GM23248 (cell line): ENCODE results near the gene YPEL2. TPM values are rescaled to one million over a fixed set of nuclear protein-coding genes. Genes with fewer than 3 reads are reported as not detected.
A peak's percentile ranks its signal among the peaks of the same experiment; 100 is the strongest.

ENCODE experiments used
- DNase-seq: peaks from one replicate; pipeline ENCODE4 v3.0.0-alpha.2; 2015
- H2AFZ ChIP-seq: fragments of 200-600 bp; sonication (generic); 2 replicates; pipeline ENCODE4 v1.6.1; 2016; ENCODE audit warnings: antibody characterized with exemption
- H3F3A ChIP-seq: fragments of 200-600 bp; sonication (generic); 2 replicates; pipeline ENCODE4 v1.6.1; 2016; ENCODE audit warnings: mild to moderate bottlenecking, antibody characterized with exemption, mixed run types; ENCODE audit not compliant: insufficient read depth
- H3K27ac ChIP-seq: fragments of 200-600 bp; sonication (generic); 2 replicates; pipeline ENCODE4 v1.5.1; 2016; ENCODE audit warnings: mild to moderate bottlenecking
- H3K27me3 ChIP-seq: fragments of 200-600 bp; sonication (generic); replicated peaks from 2 replicates; pipeline ENCODE4 v1.6.1; 2016; ENCODE audit warnings: mild to moderate bottlenecking; ENCODE audit not compliant: insufficient read depth
- H3K36me3 ChIP-seq: fragments of 200-600 bp; sonication (generic); 2 replicates; pipeline ENCODE4 v1.6.1; 2016; ENCODE audit warnings: low read depth, mild to moderate bottlenecking
- H3K4me1 ChIP-seq: fragments of 200-600 bp; sonication (generic); 2 replicates; pipeline ENCODE4 v1.6.1; 2016; ENCODE audit warnings: mild to moderate bottlenecking; ENCODE audit not compliant: insufficient read depth
- H3K4me2 ChIP-seq: fragments of 200-600 bp; sonication (generic); one replicate; pipeline ENCODE4 v1.6.1; 2016; ENCODE audit warnings: mild to moderate bottlenecking; ENCODE audit not compliant: unreplicated experiment
- H3K4me3 ChIP-seq: fragments of 200-600 bp; sonication (generic); 2 replicates; pipeline ENCODE4 v1.5.1; 2016; ENCODE audit warnings: mild to moderate bottlenecking
- H3K79me2 ChIP-seq: fragments of 200-600 bp; sonication (generic); 2 replicates; pipeline ENCODE4 v1.6.1; 2016; ENCODE audit warnings: mild to moderate bottlenecking; ENCODE audit not compliant: insufficient read depth
- H3K9ac ChIP-seq: fragments of 200-600 bp; sonication (generic); 2 replicates; pipeline ENCODE4 v1.6.1; 2016; ENCODE audit warnings: mild to moderate bottlenecking
- H3K9me2 ChIP-seq: fragments of 200-600 bp; sonication (generic); 2 replicates; pipeline ENCODE4 v1.6.1; 2016; ENCODE audit warnings: mixed run types, mild to moderate bottlenecking, moderate library complexity; ENCODE audit not compliant: insufficient read depth
- H3K9me3 ChIP-seq: fragments of 200-600 bp; sonication (generic); one replicate; pipeline ENCODE4 v1.6.1; 2017; ENCODE audit warnings: low read depth
- H4K20me1 ChIP-seq: fragments of 200-600 bp; sonication (generic); 2 replicates; pipeline ENCODE4 v1.6.0; 2016; ENCODE audit not compliant: insufficient read depth
- EZH2 ChIP-seq: fragments of 200-600 bp; sonication (generic); IDR thresholded peaks from 2 replicates; pipeline ENCODE4 v1.6.1; 2018; ENCODE audit warnings: antibody characterized with exemption, mild to moderate bottlenecking; ENCODE audit not compliant: insufficient read depth, poor library complexity, severe bottlenecking
- EZH2phosphoT487 ChIP-seq: fragments of 200-600 bp; sonication (generic); IDR thresholded peaks from 2 replicates; pipeline ENCODE4 v1.6.1; 2018; ENCODE audit warnings: antibody characterized with exemption, moderate library complexity, mild to moderate bottlenecking, low read depth; ENCODE audit not compliant: insufficient read depth
- WGBS, 2 experiments: methylation state at CpG; one replicate each; pipeline ENCODE4 v1.1.6; 2015 to 2017; ENCODE audit warnings: low lambda C conversion rate in 2 of 2, low coverage in 1 of 2; ENCODE audit errors: missing lambda C conversion rate in 2 of 2; 5-methylcytosine and 5-hydroxymethylcytosine counted together
- in situ Hi-C: fragments of 300-500 bp; cut with MboI; formaldehyde crosslinking; loops from 2 replicates; pipeline ENCODE4 v1.15.0; 2020
- polyA plus RNA-seq: library from polyadenylated mRNA; unstranded; fragments of >200 nt; fragmentation: Nextera tagmentation; extraction: Ambion mirVana; gene quantifications from 2 replicates; pipeline ENCODE4 v1.2.1, GENCODE V29; 2016
- total RNA-seq: library from RNA; depleted of rRNA; stranded (reverse); fragments of >200 nt; shearing (Covaris generic); gene quantifications from 2 replicates; pipeline ENCODE4 v1.2.3, GENCODE V29; 2014

Gene YPEL2
- total and polyA plus RNA-seq, 2 experiments from 2014 or later, result 5.8 to 9.6 TPM

DNA sequence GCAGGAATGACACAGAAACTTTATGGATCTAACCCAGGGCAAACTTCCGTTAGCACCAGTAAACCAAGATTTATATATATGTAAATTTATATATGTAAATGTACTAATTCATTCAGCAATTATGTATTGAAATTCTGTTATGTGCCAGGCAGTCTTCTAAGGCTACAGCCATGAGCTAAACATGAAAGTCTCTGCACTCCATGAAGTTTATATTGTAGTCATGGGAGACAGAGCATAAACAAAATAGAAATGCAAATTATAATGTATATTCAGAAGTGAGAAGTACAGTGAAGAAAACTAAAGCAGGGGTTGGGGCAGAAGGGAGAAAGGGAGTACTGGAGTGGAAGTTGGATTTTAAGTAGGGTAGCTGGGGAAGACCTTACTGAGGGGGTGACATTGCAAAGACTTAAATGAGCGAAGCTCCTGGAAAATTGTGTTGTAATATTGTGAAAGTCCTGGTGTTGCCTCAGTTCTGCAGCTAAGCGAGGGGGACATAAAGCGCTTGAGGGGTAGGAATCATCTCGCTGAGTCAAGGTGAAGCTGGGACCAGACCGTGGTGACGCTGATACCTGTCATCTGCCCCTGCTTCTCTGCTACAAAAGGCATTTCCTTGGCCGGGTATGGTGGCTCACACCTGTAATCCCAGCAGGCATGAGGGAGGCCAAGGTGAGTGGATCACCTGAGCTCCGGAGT lies 64.8 kb downstream of the YPEL2 start:
- Histone ChIP-seq H3K9me2 (no peaks in the 10 kb centered on the region), H3K27ac (no peak overlapping the region), H3K9ac (no peak overlapping the region), H4K20me1 (no peaks in the 10 kb centered on the region), H3K4me2 (no peak overlapping the region), H2AFZ (no peak overlapping the region), H3K4me3 (no peak overlapping the region), H3K27me3 (no peaks in the 10 kb centered on the region), H3F3A (no peaks in the 10 kb centered on the region; the same call in 1 of the 2 replicates), H3K36me3 (no peaks in the 10 kb centered on the region), H3K4me1 (peaks cover 13% of the 10 kb centered on the region), H3K9me3 (no peaks in the 10 kb centered on the region), H3K79me2 (no peaks in the 10 kb centered on the region)
- in situ Hi-C loops, result no loop called here
- TF ChIP-seq EZH2, result no peak
- TF ChIP-seq EZH2phosphoT487, result no peak
- WGBS, 2 experiments, result 88 to 90% methylated on average over 9 of the region's 9 CpGs
- no peak for DNase-seq

DNA sequence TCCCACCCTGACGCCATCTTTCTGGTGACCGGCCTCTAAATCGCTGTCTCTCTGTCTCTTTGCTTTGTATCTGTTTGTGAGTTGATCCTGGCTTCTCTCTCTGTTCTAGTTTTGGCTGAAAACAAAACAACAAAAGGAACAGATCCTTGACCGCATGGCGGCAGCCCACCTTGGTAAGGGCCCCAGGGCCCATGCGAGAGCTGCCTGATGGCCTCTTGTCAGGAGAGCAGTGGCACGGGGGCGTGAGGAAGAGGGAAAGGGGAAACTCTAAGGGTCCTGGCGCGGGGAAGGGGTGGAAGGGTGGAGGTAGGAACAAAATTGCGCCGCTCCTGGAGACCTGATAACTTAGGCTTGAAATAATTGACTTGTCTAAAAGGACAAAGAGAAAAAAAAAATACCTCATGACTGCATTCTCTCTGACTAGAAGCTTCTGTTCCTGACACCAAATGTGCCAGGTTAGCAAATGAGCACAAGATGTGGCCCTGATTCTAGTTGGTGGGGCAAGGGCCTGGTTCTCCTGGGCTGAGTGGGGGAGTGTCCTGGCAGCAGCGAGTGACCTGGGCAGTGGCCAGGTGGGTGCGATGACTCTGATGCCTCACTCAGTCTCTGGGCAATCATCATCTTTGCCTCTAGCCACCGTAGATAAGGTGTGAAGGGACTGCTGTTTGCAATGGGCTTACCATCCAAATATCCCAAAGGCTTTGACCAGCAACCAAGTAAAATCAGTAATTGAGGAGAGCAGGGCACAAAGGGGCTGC lies 66.0 kb downstream of the YPEL2 start:
- no peaks in the 10 kb centered on the region for H3K9me2 ChIP-seq
- H2AFZ ChIP-seq, result no peak overlapping the region
- no peaks in the 10 kb centered on the region for H4K20me1 ChIP-seq
- H3K27ac ChIP-seq, result no peak overlapping the region
- H3F3A ChIP-seq, result no peaks in the 10 kb centered on the region; the same call in 1 of the 2 replicates
- no peaks in the 10 kb centered on the region for H3K27me3 ChIP-seq
- no peaks in the 10 kb centered on the region for H3K9me3 ChIP-seq
- TF ChIP-seq EZH2 (no peak), EZH2phosphoT487 (no peak)
- peaks cover 14% of the 10 kb centered on the region for H3K4me1 ChIP-seq
- H3K79me2 ChIP-seq, result no peaks in the 10 kb centered on the region
- no peak overlapping the region for H3K9ac ChIP-seq
- WGBS, 2 experiments, result 93% methylated on average over 15 of the region's 15 CpGs
- no peak for DNase-seq
- no peak overlapping the region for H3K4me3 ChIP-seq
- in situ Hi-C loops, result no loop called here
- no peaks in the 10 kb centered on the region for H3K36me3 ChIP-seq
- H3K4me2 ChIP-seq, result no peak overlapping the region

DNA sequence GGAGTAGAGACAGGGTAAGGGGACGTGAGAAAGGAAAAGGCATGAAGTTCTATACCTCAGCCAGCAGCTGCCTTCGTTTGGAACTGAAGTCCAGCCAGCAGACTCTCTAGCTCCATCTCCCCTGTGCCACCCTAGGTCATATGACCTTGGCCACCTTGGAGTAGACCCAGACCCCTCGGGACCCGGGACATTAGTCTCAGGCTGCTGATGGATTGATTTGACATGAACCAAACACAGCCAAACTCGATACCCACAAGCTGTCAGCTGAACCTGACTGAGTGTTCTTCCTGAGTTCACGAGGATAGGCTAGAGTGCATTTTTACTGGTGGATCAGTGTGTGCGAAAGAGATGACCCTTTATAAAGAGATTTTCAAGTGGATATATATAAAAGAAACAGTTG lies 68.5 kb downstream of the YPEL2 start:
- no peak for DNase-seq
- Histone ChIP-seq H3K9ac (no peak overlapping the region), H3K27ac (no peak overlapping the region), H3K27me3 (no peaks in the 10 kb centered on the region), H3K36me3 (peaks cover under 1% of the 10 kb centered on the region; the same call in 1 of the 2 replicates), H3K9me3 (no peaks in the 10 kb centered on the region), H4K20me1 (no peaks in the 10 kb centered on the region), H3K79me2 (no peaks in the 10 kb centered on the region), H3K4me2 (no peak overlapping the region), H3K4me3 (no peak overlapping the region), H3K4me1 (peaks cover 14% of the 10 kb centered on the region), H3K9me2 (no peaks in the 10 kb centered on the region), H2AFZ (no peak overlapping the region), H3F3A (no peaks in the 10 kb centered on the region; the same call in 1 of the 2 replicates)
- TF ChIP-seq EZH2 (no peak), EZH2phosphoT487 (no peak)
- WGBS, 2 experiments, result 34 to 37% methylated on average over 7 of the region's 7 CpGs
- in situ Hi-C loops, result no loop called here

DNA sequence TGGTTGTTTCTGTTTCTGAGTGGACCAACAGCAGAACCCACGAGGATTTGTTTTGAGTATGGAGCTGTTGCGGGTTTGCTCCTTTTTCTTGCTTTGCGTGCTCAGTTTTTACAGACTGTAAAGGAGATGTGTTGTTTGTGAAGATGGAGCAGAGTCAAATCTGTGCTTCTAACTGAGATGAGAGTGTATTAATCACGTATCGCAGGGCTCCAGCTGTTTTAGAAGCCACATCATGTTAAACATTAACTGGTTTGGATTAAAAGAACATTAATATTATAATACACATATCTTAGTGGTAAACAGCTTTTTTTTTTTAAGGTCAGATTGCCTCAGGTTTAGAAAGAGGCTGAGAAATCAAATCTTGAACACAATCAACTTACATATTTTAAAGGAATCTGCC lies 69.4 kb downstream of the YPEL2 start:
- H3K27me3 ChIP-seq, result no peaks in the 10 kb centered on the region
- H3K36me3 ChIP-seq, result peaks cover 3% of the 10 kb centered on the region; the same call in 1 of the 2 replicates
- peak overlapping the region; percentile 89 for H2AFZ ChIP-seq
- H3K79me2 ChIP-seq, result no peaks in the 10 kb centered on the region
- peaks cover 14% of the 10 kb centered on the region for H3K4me1 ChIP-seq
- peak; percentile 37 for DNase-seq
- peak overlapping the region; percentile 33 for H3K27ac ChIP-seq
- H3F3A ChIP-seq, result no peaks in the 10 kb centered on the region; the same call in 1 of the 2 replicates
- H3K9me2 ChIP-seq, result no peaks in the 10 kb centered on the region
- H3K4me3 ChIP-seq, result peak overlapping the region; percentile 78
- 11 to 12% methylated on average over 5 of the region's 5 CpGs for WGBS, 2 experiments
- in situ Hi-C loops, result no loop called here
- H3K4me2 ChIP-seq, result peak overlapping the region; percentile 97
- H3K9me3 ChIP-seq, result no peaks in the 10 kb centered on the region
- peak overlapping the region; percentile 76 for H3K9ac ChIP-seq
- TF ChIP-seq EZH2phosphoT487 (no peak), EZH2 (no peak)
- H4K20me1 ChIP-seq, result no peaks in the 10 kb centered on the region
